Activated CD4-positive, alpha-beta T cell treated with anti-CD3 and anti-CD28 coated beads for 24 hours (primary cell): ENCODE results near the gene SMAD3.

ENCODE experiments used
- DNase-seq, 2 donors: peaks; one replicate each; pipeline ENCODE4 v3.0.0-alpha.2; 2020; ENCODE audit warnings: low read depth in 2 of 2

Gene SMAD3

GRCh38 chr15:67196672-67197363, 131.4 kb downstream of the SMAD3 start:
- no peak for DNase-seq

GRCh38 chr15:67197364-67197695, 131.9 kb downstream of the SMAD3 start:
- no peak for DNase-seq

GRCh38 chr15:67198157-67198754, 132.9 kb downstream of the SMAD3 start:
- DNase-seq = no peak

- DNase-seq = no peak
Measured at GRCh38 chr15:67199391-67199790, 134.0 kb downstream of the SMAD3 start.

- no peak for DNase-seq
Measured at GRCh38 chr15:67199881-67200763, 134.7 kb downstream of the SMAD3 start.

- no peak for DNase-seq
Measured at GRCh38 chr15:67201136-67201535, 135.7 kb downstream of the SMAD3 start.

- no peak for DNase-seq
Measured at GRCh38 chr15:67202091-67202490, 136.7 kb downstream of the SMAD3 start.

- DNase-seq = no peak
Measured at GRCh38 chr15:67202991-67203390, 137.6 kb downstream of the SMAD3 start.

GRCh38 chr15:67207555-67208207, 142.3 kb downstream of the SMAD3 start:
- no peak for DNase-seq

GRCh38 chr15:67208396-67208795, 143.0 kb downstream of the SMAD3 start:
- no peak for DNase-seq

GRCh38 chr15:67210555-67211168, 145.3 kb downstream of the SMAD3 start:
- no peak for DNase-seq

- DNase-seq = no peak
Measured at GRCh38 chr15:67212684-67213367, 147.4 kb downstream of the SMAD3 start.

GRCh38 chr15:67215102-67215501, 149.7 kb downstream of the SMAD3 start:
- DNase-seq = no peak

- DNase-seq = no peak
Measured at GRCh38 chr15:67216859-67217258, 151.5 kb downstream of the SMAD3 start.

GRCh38 chr15:67218428-67218827, 153.0 kb downstream of the SMAD3 start:
- no peak for DNase-seq

GRCh38 chr15:67219288-67219687, 153.9 kb downstream of the SMAD3 start:
- DNase-seq = no peak

- no peak for DNase-seq
Measured at GRCh38 chr15:67224889-67225288, 159.5 kb downstream of the SMAD3 start.

GRCh38 chr15:67225336-67225735, 159.9 kb downstream of the SMAD3 start:
- no peak for DNase-seq

- no peak for DNase-seq
Measured at GRCh38 chr15:67227431-67227830, 162.0 kb downstream of the SMAD3 start.

- no peak for DNase-seq
Measured at GRCh38 chr15:67227846-67228245, 162.4 kb downstream of the SMAD3 start.

GRCh38 chr15:67228286-67228685, 162.9 kb downstream of the SMAD3 start:
- DNase-seq = no peak
